GM19324 (cell line): ENCODE data around the gene SRRT.
"Not testable (repeated sequence)": the region's sequence is repeated elsewhere in the genome, so short reads cannot be mapped to it uniquely, and the experiment has no call there.

Experiments
- ATAC-seq: cut with Tn5 transposase; IDR thresholded peaks from one replicate; pipeline ENCODE4 v1.9.1; 2021; ENCODE audit warnings: mild to moderate bottlenecking, moderate library complexity; ENCODE audit not compliant: unreplicated experiment, low FRiP score

SRRT gene

GRCh38 chr7:100892364-100893317 lies 17.7 kb downstream of the SRRT start:
- ATAC-seq = no peak

GRCh38 chr7:100893318-100893895 lies 18.5 kb downstream of the SRRT start:
- ATAC-seq = no peak

- no peak for ATAC-seq
Measured at GRCh38 chr7:100893910-100894721, 19.2 kb downstream of the SRRT start.

- no peak for ATAC-seq
Measured at GRCh38 chr7:100894860-100895700, 20.2 kb downstream of the SRRT start.

GRCh38 chr7:100895701-100895955 lies 20.7 kb downstream of the SRRT start, which contains the start of gene ACHE:
Gene ACHE (minus strand): TSS chr7:100895888. CDS start chr7:100894232, 1,656 bp downstream.
- no peak for ATAC-seq

GRCh38 chr7:100895956-100896731 lies 21.2 kb downstream of the SRRT start:
- no peak for ATAC-seq

- ATAC-seq = no peak
Measured at GRCh38 chr7:100896732-100897608, 22.1 kb downstream of the SRRT start.

- ATAC-seq = no peak
Measured at GRCh38 chr7:100897772-100898454, 23.0 kb downstream of the SRRT start.

- no peak for ATAC-seq
Measured at GRCh38 chr7:100899432-100899831, 24.5 kb downstream of the SRRT start.

GRCh38 chr7:100900978-100901377 lies 26.1 kb downstream of the SRRT start:
- ATAC-seq = no peak

- ATAC-seq = no peak
Measured at GRCh38 chr7:100901921-100902332, 27.0 kb downstream of the SRRT start.

GRCh38 chr7:100902638-100903037 lies 27.7 kb downstream of the SRRT start:
- no peak for ATAC-seq

GRCh38 chr7:100908512-100908911 lies 33.6 kb downstream of the SRRT start:
- ATAC-seq = no peak

- not testable (repeated sequence) for ATAC-seq
Measured at GRCh38 chr7:100910443-100910842, 35.5 kb downstream of the SRRT start.

- no peak for ATAC-seq
Measured at GRCh38 chr7:100911484-100911883, 36.6 kb downstream of the SRRT start.

GRCh38 chr7:100914208-100914878 lies 39.4 kb downstream of the SRRT start:
- ATAC-seq = no peak

GRCh38 chr7:100914879-100915447 lies 40.1 kb downstream of the SRRT start:
- no peak for ATAC-seq
